Kidney (tissue), 14 donors: ENCODE results near the gene ARHGEF26. TPM values are rescaled to one million over a fixed set of nuclear protein-coding genes. Genes with fewer than 3 reads are reported as not detected.

Experiments used
- DNase-seq, 5 donors: peaks; one replicate each; pipeline ENCODE4 v3.0.0-alpha.2; 2013 to 2020
- FAIRE-seq: peaks from 2 replicates; lab custom pipeline; 2012; peaks lifted over from hg19 to GRCh38; lab: Jason Lieb, UNC
- H3K27ac ChIP-seq, 2 donors: one replicate each; pipeline ENCODE4 v1.7.0; 2013; ENCODE audit warnings: low read depth in 2 of 2, low read length in 2 of 2, inconsistent platforms in 1 of 2
- H3K27me3 ChIP-seq: one replicate; pipeline ENCODE4 v1.7.1; 2013; ENCODE audit warnings: low read length, inconsistent platforms; ENCODE audit not compliant: control insufficient read depth, insufficient read depth
- H3K36me3 ChIP-seq, 3 donors: one replicate each; pipeline versions ENCODE4 v1.7.0 to v1.7.1; 2013; ENCODE audit warnings: low read length in 3 of 3, control low read depth in 1 of 3, inconsistent platforms in 1 of 3; ENCODE audit not compliant: insufficient read depth in 3 of 3, control insufficient read depth in 2 of 3
- H3K4me1 ChIP-seq, 3 donors: one replicate each; pipeline versions ENCODE4 v1.7.0 to v1.7.1; 2013; ENCODE audit warnings: low read length in 3 of 3, inconsistent platforms in 1 of 3, low read depth in 1 of 3; ENCODE audit not compliant: control insufficient read depth in 2 of 3, insufficient read depth in 2 of 3
- H3K4me3 ChIP-seq, 3 donors: one replicate each; pipeline versions ENCODE4 v1.7.0 to v1.8.1; 2013; ENCODE audit warnings: low read length in 3 of 3, control low read depth in 1 of 3, inconsistent platforms in 1 of 3
- H3K9ac ChIP-seq, 3 donors: one replicate each; pipeline versions ENCODE4 v1.7.0 to v1.7.1; 2013; ENCODE audit warnings: low read length in 3 of 3, control low read depth in 1 of 3, inconsistent platforms in 1 of 3
- H3K9me3 ChIP-seq, 3 donors: one replicate each; pipeline versions ENCODE4 v1.7.0 to v1.7.1; 2013; ENCODE audit warnings: low read length in 3 of 3, control low read depth in 1 of 3, inconsistent platforms in 1 of 3; ENCODE audit not compliant: control insufficient read depth in 2 of 3, insufficient read depth in 1 of 3
- intact Hi-C: fragments of 100-400 bp; cut with DNase I; formaldehyde crosslinking; loops from one replicate; pipeline ENCODE4 v1.11.1; 2022
- polyA plus RNA-seq: library from polyadenylated mRNA; stranded (reverse); fragments of 350-450 nt; fragmentation: Illumina TruSeq; extraction: RNeasy Lipid Tissue Mini Kit (QIAGEN cat#74804); gene quantifications from one replicate; pipeline ENCODE4 v1.2.3, GENCODE V29; 2014; ENCODE audit warnings: low read depth, low replicate concordance; ENCODE audit not compliant: insufficient read depth
- total RNA-seq: library from RNA; stranded (reverse); fragmentation: NEBNext Ultra II Directional; extraction: Animal tissue kit (Norgen Biotek cat#: 25700); gene quantifications from one replicate; pipeline ENCODE4 v1.2.1, GENCODE V29; 2021
- TF ChIP-seq, protein P1 (sequence below): IDR thresholded peaks from 3 replicates; pipeline ENCODE4 v1.5.1; 2012; ENCODE audit warnings: mild to moderate bottlenecking, moderate library complexity, borderline replicate concordance; ENCODE audit not compliant: insufficient read depth; ENCODE audit errors: extremely low read depth
- donor health status: control.
- donor health status: control.
- donor health status: control.
- donor health status: control.
- donor health status: control.
- donor health status: DM: yes; HTN: yes; CAD: no.
- donor health status: Normal renal cell carcinoma (clear cell type).

Gene ARHGEF26
- total and polyA plus RNA-seq, 2 donors from 2014 or later: 3.9 to 4.8 TPM

DNA sequence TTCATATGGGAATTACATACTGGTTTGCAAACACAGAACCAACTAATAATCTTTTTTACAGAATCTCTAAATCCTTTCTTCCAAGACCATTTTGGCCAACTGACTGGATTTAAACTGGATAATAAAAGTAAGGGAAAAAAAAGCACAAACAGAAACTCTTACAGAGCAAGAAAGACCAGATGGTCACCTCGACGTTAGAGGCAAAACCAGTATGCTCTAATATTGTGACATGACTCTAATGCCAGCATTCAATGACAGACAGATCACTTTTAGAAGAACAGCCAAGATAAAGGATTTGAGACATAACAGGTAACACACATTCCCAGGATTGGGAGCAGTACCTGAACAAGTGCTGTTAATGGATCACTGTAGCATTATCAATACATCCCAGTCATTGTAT is 152.2 kb downstream of the ARHGEF26 start:
- TF ChIP-seq, protein P1, sequence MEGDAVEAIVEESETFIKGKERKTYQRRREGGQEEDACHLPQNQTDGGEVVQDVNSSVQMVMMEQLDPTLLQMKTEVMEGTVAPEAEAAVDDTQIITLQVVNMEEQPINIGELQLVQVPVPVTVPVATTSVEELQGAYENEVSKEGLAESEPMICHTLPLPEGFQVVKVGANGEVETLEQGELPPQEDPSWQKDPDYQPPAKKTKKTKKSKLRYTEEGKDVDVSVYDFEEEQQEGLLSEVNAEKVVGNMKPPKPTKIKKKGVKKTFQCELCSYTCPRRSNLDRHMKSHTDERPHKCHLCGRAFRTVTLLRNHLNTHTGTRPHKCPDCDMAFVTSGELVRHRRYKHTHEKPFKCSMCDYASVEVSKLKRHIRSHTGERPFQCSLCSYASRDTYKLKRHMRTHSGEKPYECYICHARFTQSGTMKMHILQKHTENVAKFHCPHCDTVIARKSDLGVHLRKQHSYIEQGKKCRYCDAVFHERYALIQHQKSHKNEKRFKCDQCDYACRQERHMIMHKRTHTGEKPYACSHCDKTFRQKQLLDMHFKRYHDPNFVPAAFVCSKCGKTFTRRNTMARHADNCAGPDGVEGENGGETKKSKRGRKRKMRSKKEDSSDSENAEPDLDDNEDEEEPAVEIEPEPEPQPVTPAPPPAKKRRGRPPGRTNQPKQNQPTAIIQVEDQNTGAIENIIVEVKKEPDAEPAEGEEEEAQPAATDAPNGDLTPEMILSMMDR: no peak
- H3K4me3 ChIP-seq: no peak overlapping the region

DNA sequence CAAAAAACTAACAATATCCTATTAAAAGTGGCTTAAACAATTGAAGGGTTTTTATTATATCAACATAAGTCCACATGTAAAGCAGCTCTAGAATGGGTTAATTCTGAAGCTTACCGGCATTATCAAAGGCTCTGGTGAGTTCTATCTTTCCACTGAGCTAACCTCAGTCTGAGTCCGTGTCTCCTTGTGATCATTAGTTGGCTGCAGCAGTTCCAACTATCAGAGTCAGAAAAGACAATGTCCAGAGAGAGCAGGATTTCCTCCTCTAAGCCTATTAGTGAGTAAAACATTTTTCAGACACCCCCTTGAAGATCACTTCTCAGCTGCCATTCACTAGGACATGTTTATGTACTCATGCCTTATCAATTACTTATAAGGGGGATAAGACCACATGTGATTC is 153.2 kb downstream of the ARHGEF26 start:
- H3K27me3 ChIP-seq: no peaks in the 10 kb centered on the region
- no peak overlapping the region for H3K9ac ChIP-seq
- TF ChIP-seq, protein P1: no peak
- DNase-seq (no peak), FAIRE-seq (no peak)
- H3K36me3 ChIP-seq: peaks cover 8 to 23% (median 18%) of the 10 kb centered on the region in 3 donors
- H3K9me3 ChIP-seq: no peaks in the 10 kb centered on the region
- H3K4me1 ChIP-seq: no peaks in the 10 kb centered on the region
- H3K4me3 ChIP-seq: no peak overlapping the region
- no peak overlapping the region for H3K27ac ChIP-seq
- intact Hi-C loops: no loop called here

More for the DNA sequence above, 152.2 kb downstream of the ARHGEF26 start:
- Histone ChIP-seq H3K9ac (no peak overlapping the region), H3K4me1 (no peaks in the 10 kb centered on the region), H3K36me3 (peaks cover 8 to 18% (median 18%) of the 10 kb centered on the region in 3 donors), H3K9me3 (no peaks in the 10 kb centered on the region), H3K27me3 (no peaks in the 10 kb centered on the region), H3K27ac (no peak overlapping the region)
- intact Hi-C loops: no loop called here
- no peak for DNase-seq
- no peak for FAIRE-seq

DNA sequence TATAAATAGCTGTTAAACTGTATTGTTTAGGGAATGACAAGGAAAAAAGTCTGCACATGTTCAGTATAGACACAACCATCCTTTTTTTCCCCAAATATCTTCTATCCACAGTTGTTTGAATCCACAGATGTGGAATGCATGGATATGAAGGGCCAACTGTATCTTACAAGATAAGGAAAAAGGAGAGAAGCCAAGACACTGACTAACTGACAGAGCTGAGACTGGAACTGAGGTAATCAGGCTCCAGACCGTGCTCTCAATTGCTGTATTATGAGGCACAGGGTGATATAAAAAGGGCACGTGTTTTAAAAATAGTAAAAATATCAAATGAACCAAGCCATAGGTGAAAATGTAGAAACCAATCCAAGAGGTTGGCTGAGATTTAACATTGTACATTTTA is 154.1 kb downstream of the ARHGEF26 start:
- TF ChIP-seq, protein P1: no peak
- intact Hi-C loops: no loop called here
- no peak for FAIRE-seq
- no peak for DNase-seq
- Histone ChIP-seq H3K4me1 (no peaks in the 10 kb centered on the region), H3K9ac (no peak overlapping the region), H3K27ac (no peak overlapping the region), H3K36me3 (peaks cover 10 to 23% (median 18%) of the 10 kb centered on the region in 3 donors), H3K9me3 (no peaks in the 10 kb centered on the region), H3K27me3 (no peaks in the 10 kb centered on the region), H3K4me3 (no peak overlapping the region)

DNA sequence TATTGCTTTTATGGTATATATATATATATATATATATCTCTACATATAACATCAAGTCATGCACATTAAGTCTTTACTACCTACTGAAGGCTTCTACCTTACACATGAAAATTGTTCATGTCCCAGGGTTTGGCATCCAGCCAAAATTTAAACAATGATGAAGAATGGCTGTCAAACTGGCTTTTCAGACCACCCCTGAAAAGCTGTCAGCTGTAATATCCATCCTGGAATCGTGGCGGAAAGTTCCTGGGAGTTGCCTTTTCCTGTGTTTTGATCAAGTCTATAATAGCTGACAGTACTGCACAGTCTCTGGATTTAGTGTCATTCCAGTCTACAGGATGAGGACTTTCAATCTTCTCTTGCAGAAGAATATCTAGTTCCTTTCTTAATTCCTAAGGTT is 154.8 kb downstream of the ARHGEF26 start:
- no peak overlapping the region for H3K4me3 ChIP-seq
- intact Hi-C loops: no loop called here
- H3K36me3 ChIP-seq: peaks cover 14 to 23% (median 18%) of the 10 kb centered on the region in 3 donors
- no peak overlapping the region for H3K9ac ChIP-seq
- FAIRE-seq (no peak), DNase-seq (no peak)
- H3K27ac ChIP-seq: no peak overlapping the region
- H3K27me3 ChIP-seq: no peaks in the 10 kb centered on the region
- TF ChIP-seq, protein P1: no peak
- H3K9me3 ChIP-seq: no peaks in the 10 kb centered on the region
- H3K4me1 ChIP-seq: no peaks in the 10 kb centered on the region
